Gastroesophageal sphincter (tissue), 3 donors: ENCODE data around the gene RNF182.

ENCODE experiments used
- CTCF ChIP-seq, 4 experiments: fragments of 200-600 bp in 2 of 4; fragments of 450-650 bp in 2 of 4; sonication (generic) in 1 of 4; IDR thresholded peaks; one replicate each; pipeline ENCODE4 v1.5.1; 2017 to 2019; ENCODE audit warnings: antibody characterized with exemption in 4 of 4, mild to moderate bottlenecking in 2 of 4, moderate library complexity in 2 of 4
- EP300 ChIP-seq: sonication (generic); formaldehyde crosslinking; IDR thresholded peaks from one replicate; pipeline ENCODE4 v1.6.1; 2017; ENCODE audit warnings: antibody characterized with exemption, mild to moderate bottlenecking
- POLR2A ChIP-seq, 2 donors: fragments of 450-650 bp; IDR thresholded peaks; one replicate each; pipeline ENCODE4 v1.6.1; 2017; ENCODE audit warnings: antibody characterized with exemption in 2 of 2, mild to moderate bottlenecking in 2 of 2, moderate library complexity in 1 of 2

- TF ChIP-seq EP300: no peak
- no peak for TF ChIP-seq POLR2A (IDR thresholded peaks at IDR 0.05)
- TF ChIP-seq CTCF (IDR thresholded peaks at IDR 0.05): no peak
Observed at GRCh38 chr6:13952101-13952500, 27.3 kb downstream of the RNF182 start.
